Fibroblast of the aortic adventitia (primary cell): Measurements from ENCODE around the gene CPED1. TPM values are rescaled to one million over a fixed set of nuclear protein-coding genes. Genes with fewer than 3 reads are reported as not detected.
A peak's percentile ranks its signal among the peaks of the same experiment; 100 is the strongest.
"Not testable (repeated sequence)": the region's sequence is repeated elsewhere in the genome, so short reads cannot be mapped to it uniquely, and the experiment has no call there.

ENCODE experiments used
- DNase-seq: peaks from one replicate; pipeline ENCODE4 v3.0.0-alpha.2; 2010; ENCODE audit warnings: low read depth
- H3K4me3 ChIP-seq: 2 replicates; pipeline ENCODE4 v1.5.1; 2011; ENCODE audit warnings: low read depth, mild to moderate bottlenecking, control low read depth, low read length, moderate library complexity
- CTCF ChIP-seq: IDR thresholded peaks from 2 replicates; pipeline ENCODE4 v1.5.1; 2011; ENCODE audit warnings: mild to moderate bottlenecking, low read length, control low read depth, inconsistent platforms; ENCODE audit not compliant: insufficient read depth
- total RNA-seq: library from RNA; depleted of rRNA; stranded (reverse); fragments of >200 nt; gene quantifications from 2 replicates; pipeline ENCODE4 v1.2.3, GENCODE V29; 2012; ENCODE audit warnings: low replicate concordance

CPED1 gene
- total RNA-seq, 1 donor, result 119 TPM

DNA sequence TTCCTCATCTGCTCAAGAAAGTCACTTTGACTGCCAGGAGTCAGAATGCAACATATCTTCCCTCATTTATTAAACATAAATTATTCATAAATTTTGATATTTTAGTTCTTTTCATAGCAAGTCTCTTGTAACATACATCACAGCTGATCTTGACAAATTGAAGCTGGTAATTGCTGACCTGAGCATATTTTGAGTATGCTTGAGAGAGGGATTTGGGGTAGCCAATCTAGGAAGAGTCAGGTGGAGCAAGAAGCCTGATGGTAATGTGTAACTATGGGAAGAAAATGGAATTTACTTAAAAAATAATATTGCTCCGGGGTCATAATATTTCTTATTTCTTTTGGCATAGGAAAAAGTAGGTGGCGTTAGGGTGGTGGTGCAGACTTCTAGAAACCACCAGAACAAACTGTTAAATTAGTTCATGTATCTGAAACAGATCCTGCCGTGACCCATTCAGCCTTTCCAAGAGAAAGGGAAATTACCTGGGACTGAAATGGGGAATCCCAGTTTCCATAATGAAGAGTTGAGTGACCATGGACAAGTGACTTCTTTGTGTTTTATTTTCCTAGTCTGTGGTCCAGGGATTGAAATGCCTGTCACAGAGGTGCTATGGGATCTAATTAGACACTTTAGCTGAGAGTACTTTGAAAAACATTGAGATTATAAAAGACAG is 12.9 kb downstream of the CPED1 start:
- no peak for DNase-seq
- no peak for TF ChIP-seq CTCF
- H3K4me3 ChIP-seq, result no peak overlapping the region

- no peak for DNase-seq
- TF ChIP-seq CTCF, result no peak
- no peak overlapping the region for H3K4me3 ChIP-seq
These were observed 13.7 kb downstream of the CPED1 start for GRCh38 chr7:121002048-121002756.

- no peak for TF ChIP-seq CTCF
These were observed 14.3 kb downstream of the CPED1 start for GRCh38 chr7:121002757-121003200.

DNA sequence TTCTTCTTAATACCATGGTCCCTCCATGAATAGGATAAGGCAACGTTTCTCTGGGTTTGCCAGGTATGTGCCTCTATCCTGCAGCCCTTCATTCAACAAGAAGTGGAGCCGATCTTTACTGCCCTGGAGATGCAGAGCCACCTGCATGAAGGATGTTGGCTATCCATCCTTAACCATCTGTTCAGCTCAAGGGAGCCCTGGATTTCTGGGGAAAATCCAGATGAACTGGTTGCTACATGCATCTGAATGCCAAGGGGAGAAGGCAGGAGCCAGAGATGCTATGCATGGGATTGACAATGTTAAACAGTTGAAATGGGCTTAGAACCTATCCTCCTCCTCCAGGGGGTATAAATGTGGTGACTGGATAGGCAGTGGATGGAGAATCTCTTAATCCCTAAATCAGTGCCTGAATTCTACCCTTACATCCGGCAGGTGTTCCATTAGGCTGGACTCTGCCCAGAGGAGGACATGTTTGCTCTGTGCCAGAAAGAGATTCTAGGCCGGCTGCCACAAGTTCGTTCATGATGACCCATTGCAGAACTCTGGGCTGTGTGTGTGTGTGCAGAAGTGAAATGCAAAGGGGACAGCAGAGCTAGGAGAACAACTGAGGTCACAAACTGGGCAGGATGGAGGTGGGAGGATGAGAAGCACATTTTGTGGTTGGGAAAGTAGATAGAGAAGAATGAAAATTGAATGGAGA is 15.6 kb downstream of the CPED1 start:
- H3K4me3 ChIP-seq, result no peak overlapping the region
- DNase-seq, result no peak
- TF ChIP-seq CTCF, result no peak

More at GRCh38 chr7:121002757-121003200, 14.3 kb downstream of the CPED1 start:
- no peak overlapping the region for H3K4me3 ChIP-seq
- DNase-seq, result peak; percentile 65

GRCh38 chr7:121005058-121005457 is 16.5 kb downstream of the CPED1 start:
- not testable (repeated sequence) for DNase-seq, H3K4me3 ChIP-seq

- H3K4me3 ChIP-seq, result no peak overlapping the region
- DNase-seq, result no peak
- TF ChIP-seq CTCF, result no peak
These were observed 17.6 kb downstream of the CPED1 start for GRCh38 chr7:121005996-121006584.

GRCh38 chr7:121006711-121007315 is 18.3 kb downstream of the CPED1 start:
- no peak overlapping the region for H3K4me3 ChIP-seq
- no peak for TF ChIP-seq CTCF
- DNase-seq, result no peak
